HG03354 (cell line): ENCODE results near the gene TMEM258.
A peak's percentile ranks its signal among the peaks of the same experiment; 100 is the strongest.

ENCODE experiments used
- ATAC-seq: cut with Tn5 transposase; IDR thresholded peaks from one replicate; pipeline ENCODE4 v1.9.1; 2021; ENCODE audit warnings: mild to moderate bottlenecking; ENCODE audit not compliant: unreplicated experiment, poor library complexity, severe bottlenecking

The TMEM258 gene

GRCh38 chr11:61792310-61793082, at the start of gene TMEM258, which contains the start of gene FEN1:
Gene TMEM258 (minus strand): TSS chr11:61792599. CDS start chr11:61792558, 41 bp downstream.
Gene FEN1 (plus strand): TSS chr11:61792911. CDS start chr11:61795362, 2,451 bp downstream.
- ATAC-seq, result peak; percentile 85

DNA sequence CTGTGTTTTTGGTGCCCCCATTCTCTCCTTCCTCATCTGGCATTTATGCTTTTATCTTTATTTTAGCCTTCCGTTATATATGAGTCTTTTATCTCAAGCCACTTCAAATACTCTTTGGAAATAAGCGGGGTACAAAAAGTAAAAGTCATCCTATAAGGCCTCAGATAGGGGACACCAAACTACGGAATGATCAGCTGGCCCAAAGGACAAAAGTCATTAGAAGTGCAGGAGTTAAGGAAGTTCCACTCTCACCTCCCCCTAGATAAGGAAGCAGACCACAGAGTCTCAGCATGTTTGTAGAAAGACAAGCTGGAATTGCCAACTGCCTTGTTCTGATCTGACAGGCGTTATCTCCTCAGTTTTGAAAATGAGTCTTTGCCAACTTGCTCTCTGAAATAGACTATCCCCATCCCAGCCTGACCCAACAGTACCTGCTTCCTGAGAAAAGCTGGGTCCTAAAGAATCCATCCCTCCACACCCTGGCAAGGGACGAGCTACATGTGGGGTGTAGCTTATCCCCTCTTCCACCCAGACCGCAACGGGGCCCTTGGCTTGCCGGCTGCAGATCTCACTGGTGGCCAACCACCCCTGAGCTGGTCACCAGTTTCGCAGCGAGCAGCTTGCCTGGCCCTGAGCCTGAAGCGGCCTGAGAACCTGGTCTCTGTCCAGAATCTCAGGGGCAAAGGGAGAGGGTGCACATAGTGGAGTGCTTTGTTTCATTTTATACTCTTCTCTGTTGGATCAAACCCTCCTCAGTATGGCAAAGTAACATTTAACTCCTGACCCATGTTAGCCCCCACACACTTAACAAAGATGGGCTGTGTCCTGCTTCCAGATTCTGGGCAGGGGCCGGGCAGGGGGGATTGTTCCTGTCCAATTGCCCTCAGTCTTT, 49.5 kb upstream of the TMEM258 start:
- ATAC-seq, result no peak

DNA sequence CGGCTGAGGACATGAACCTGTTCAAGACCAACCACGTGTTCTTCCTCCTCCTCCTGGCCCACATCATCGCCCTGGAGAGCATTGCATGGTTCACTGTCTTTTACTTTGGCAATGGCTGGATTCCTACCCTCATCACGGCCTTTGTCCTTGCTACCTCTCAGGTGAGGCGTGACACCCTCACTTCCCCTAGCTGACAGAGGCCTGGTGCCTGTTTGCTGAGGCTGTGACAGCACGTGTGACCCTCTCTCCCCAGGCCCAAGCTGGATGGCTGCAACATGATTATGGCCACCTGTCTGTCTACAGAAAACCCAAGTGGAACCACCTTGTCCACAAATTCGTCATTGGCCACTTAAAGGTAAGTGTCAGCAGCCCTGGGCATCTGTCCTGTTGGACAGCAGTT, 48.0 kb upstream of the TMEM258 start:
- ATAC-seq, result no peak

DNA sequence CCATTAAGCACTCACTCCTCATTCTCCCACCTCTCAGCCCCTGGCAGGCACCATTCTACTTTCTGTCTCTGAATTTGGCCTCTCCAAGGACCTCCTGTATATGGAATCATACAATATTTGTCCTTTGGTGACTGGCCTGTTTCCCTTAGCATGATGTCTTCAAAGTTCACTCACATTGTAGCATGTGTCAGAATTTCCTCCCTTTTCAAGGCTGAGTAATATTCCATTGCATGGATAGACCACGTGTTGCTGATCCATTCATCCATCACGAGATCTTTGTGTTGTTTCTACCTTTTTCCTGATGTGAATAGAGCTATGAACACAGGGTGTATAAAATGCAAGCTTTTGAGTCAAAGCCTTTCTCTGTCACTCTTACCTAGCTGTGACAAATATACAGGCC, 47.3 kb upstream of the TMEM258 start:
- ATAC-seq, result no peak

GRCh38 chr11:61838921-61839320, 46.5 kb upstream of the TMEM258 start:
- no peak for ATAC-seq

GRCh38 chr11:61838501-61838900, 46.1 kb upstream of the TMEM258 start:
- ATAC-seq, result no peak

- no peak for ATAC-seq
Measured at GRCh38 chr11:61837411-61838005, 45.1 kb upstream of the TMEM258 start.

DNA sequence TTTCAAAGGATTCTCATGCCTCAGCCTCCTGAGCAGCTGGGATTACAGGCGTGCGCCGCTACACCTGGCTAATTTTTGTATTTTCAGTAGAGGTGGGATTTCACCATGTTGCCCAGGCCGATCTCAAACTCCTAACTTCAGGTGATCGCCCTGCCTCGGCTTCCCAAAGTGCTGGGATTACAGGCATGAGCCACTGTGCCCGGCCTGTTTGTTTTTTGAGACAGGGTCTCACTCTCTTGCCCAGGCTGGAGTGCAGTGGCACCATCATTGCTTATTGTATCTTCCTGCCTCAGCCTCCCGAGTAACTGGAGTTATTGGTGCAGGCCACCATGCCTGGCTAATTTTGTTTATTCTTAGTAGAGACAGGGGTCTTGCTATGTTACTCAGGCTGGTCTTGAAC, 43.8 kb upstream of the TMEM258 start:
- ATAC-seq, result no peak

DNA sequence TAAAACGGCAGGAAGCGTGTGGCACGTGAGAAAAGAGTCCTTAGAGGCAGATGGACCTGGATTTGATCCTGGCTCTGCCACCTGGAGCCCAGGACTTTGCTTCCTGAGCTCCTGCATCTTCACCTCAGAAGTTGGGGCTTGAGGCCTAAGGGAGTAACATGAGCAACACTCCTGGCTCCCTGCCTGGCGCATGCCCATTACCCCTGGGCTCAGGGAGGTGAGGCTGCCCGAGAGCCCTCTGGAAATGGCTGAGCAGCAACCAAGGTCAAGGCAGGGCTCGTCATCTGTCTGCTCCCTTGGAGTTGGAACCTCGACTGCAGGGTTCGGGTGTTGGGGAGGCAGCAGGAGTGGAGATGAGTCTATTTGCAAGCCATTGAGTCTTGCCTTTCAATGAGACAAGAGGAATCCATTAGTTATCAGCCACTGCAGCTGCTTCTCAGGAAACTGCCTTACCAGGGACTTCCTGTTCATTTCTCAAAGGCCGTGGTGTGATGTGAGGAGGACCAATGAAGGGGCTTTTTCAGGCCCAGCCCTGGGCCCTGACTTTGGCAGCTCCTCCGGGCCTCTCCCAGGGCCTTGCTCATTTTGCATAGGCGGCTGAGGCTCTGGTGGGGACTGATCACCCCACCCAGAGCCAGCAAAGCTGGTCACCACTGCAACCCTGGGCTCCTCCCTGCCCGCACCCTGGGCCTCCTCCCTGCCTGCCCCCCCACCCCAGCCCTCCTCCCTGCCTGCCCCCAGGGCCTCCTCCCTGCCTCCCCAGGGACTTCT, 42.1 kb upstream of the TMEM258 start:
- ATAC-seq, result peak; percentile 93

DNA sequence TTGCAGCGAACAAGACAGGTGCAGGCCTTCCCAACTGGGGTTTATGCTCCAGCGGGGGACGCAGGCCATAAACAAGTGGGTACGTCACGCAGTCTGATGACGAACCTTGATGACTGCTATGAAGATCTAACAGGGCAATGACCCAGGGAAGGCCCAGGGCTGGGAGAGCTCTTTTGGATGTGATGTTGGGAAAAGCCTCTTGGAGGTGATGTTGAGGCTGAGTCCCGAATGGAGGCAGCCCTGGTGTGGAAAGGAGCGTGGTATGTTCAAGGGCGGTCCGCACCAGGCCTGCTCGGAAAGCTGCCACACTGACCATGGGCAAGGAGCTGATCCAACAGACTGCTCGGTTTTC, 41.5 kb upstream of the TMEM258 start:
- no peak for ATAC-seq

DNA sequence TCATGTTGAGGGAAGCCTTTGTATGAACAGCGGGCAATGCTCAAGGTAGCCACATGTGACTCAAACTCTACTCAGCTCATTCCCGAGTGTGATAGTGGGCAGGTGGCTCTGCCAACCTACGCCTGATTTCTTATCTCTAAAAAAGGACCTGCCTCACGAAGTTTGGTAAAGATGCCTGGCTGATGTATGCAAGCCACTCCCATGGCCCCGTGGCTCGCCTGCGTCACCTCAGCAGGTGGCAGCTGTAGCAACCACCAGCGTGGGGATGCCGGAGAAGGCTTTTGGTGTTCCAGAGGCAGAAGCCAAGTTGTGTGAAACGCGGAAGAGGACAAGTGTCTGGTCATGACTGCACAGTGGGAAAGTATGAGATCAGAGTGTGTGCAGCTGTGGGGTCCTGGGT, 41.1 kb upstream of the TMEM258 start:
- ATAC-seq, result no peak

GRCh38 chr11:61832754-61833153, 40.4 kb upstream of the TMEM258 start:
- ATAC-seq, result no peak

DNA sequence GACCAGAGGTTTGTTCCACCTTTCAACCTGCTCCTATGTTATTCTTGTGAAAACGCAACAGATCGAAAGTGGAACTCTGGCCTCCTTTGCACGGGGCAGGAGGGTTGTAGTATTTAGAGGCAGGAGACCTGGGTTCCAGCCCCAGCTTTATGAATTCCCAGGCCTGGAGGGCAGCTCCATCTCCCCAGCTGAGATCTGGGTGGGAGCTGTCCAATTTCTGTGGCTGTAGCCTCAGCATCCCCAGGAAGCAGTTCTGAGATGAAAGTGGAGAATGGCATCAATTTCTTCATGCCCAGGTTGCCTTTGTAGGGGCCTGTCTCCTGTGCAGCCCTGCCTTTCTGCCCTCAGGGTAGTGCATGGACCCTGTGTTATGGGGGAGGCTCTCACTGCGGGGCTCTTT, 39.8 kb upstream of the TMEM258 start:
- ATAC-seq, result no peak

- ATAC-seq, result no peak
Measured at GRCh38 chr11:61830237-61831105, 38.1 kb upstream of the TMEM258 start.

GRCh38 chr11:61829806-61830205, 37.4 kb upstream of the TMEM258 start:
- ATAC-seq, result no peak

GRCh38 chr11:61828629-61829407, 36.4 kb upstream of the TMEM258 start:
- peak; percentile 28 for ATAC-seq

GRCh38 chr11:61828379-61828628, 35.9 kb upstream of the TMEM258 start:
- ATAC-seq, result peak; percentile 5

- ATAC-seq, result peak; percentile 73
Measured at GRCh38 chr11:61827571-61828378, 35.4 kb upstream of the TMEM258 start, which contains the start of gene FADS2. Gene FADS2 (plus strand): TSS chr11:61828300. CDS start chr11:61828391, 91 bp downstream.
